Ishikawa (cell line): ENCODE data around the gene PGF.

Experiments used
- CEBPB ChIP-seq: IDR thresholded peaks from 2 replicates; pipeline ENCODE4 v1.6.1; 2012
- CREB1 ChIP-seq: IDR thresholded peaks from 2 replicates; pipeline ENCODE4 v1.6.1; 2012; ENCODE audit warnings: low read depth
- EP300 ChIP-seq: IDR thresholded peaks from 2 replicates; pipeline ENCODE4 v1.6.1; 2012; ENCODE audit warnings: borderline replicate concordance
- FOXM1 ChIP-seq: IDR thresholded peaks from 2 replicates; pipeline ENCODE4 v1.6.1; 2012; ENCODE audit warnings: low read depth, borderline replicate concordance
- RAD21 ChIP-seq: IDR thresholded peaks from 2 replicates; pipeline ENCODE4 v1.6.1; 2012; ENCODE audit warnings: low read depth
- TCF12 ChIP-seq: IDR thresholded peaks from 2 replicates; pipeline ENCODE4 v1.6.1; 2012; ENCODE audit warnings: low read depth
- TEAD4 ChIP-seq: IDR thresholded peaks from 2 replicates; pipeline ENCODE4 v1.6.1; 2012
- YY1 ChIP-seq: IDR thresholded peaks from 2 replicates; pipeline ENCODE4 v1.6.1; 2012; ENCODE audit warnings: low read depth
- TF ChIP-seq, protein P1 (sequence below): IDR thresholded peaks from 2 replicates; pipeline ENCODE4 v1.6.1; 2012
- TF ChIP-seq, protein P2 (sequence below): IDR thresholded peaks from 2 replicates; pipeline ENCODE4 v1.6.1; 2012; ENCODE audit warnings: low read depth, mild to moderate bottlenecking
- TF ChIP-seq, protein P3 (sequence below): IDR thresholded peaks from 2 replicates; pipeline ENCODE4 v1.6.1; 2012

DNA sequence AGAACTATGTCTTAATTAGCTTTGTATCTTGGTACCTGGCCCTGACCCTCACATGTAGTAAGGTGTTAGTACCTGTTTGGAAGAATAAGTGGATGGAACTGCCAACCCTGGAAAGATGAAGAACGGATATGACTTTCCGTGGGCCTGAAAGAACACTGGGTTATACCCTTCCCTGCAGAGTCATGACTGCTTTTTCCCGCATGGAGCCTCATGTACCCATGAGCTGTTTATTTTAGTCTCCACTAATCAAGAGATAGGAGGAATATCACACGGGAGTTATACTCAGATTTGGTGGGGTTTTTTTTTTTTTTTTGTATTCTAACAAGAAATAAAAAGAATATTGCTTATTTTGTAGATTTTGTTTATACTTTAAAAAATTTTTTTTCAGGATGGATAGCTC lies 57.8 kb downstream of the PGF start:
- TF ChIP-seq EP300: no peak
- TF ChIP-seq RAD21: no peak
- TF ChIP-seq, protein P1, sequence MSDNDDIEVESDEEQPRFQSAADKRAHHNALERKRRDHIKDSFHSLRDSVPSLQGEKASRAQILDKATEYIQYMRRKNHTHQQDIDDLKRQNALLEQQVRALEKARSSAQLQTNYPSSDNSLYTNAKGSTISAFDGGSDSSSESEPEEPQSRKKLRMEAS: no peak
- TF ChIP-seq, protein P2, sequence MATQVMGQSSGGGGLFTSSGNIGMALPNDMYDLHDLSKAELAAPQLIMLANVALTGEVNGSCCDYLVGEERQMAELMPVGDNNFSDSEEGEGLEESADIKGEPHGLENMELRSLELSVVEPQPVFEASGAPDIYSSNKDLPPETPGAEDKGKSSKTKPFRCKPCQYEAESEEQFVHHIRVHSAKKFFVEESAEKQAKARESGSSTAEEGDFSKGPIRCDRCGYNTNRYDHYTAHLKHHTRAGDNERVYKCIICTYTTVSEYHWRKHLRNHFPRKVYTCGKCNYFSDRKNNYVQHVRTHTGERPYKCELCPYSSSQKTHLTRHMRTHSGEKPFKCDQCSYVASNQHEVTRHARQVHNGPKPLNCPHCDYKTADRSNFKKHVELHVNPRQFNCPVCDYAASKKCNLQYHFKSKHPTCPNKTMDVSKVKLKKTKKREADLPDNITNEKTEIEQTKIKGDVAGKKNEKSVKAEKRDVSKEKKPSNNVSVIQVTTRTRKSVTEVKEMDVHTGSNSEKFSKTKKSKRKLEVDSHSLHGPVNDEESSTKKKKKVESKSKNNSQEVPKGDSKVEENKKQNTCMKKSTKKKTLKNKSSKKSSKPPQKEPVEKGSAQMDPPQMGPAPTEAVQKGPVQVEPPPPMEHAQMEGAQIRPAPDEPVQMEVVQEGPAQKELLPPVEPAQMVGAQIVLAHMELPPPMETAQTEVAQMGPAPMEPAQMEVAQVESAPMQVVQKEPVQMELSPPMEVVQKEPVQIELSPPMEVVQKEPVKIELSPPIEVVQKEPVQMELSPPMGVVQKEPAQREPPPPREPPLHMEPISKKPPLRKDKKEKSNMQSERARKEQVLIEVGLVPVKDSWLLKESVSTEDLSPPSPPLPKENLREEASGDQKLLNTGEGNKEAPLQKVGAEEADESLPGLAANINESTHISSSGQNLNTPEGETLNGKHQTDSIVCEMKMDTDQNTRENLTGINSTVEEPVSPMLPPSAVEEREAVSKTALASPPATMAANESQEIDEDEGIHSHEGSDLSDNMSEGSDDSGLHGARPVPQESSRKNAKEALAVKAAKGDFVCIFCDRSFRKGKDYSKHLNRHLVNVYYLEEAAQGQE: no peak
- no peak for TF ChIP-seq TEAD4
- TF ChIP-seq TCF12: no peak
- TF ChIP-seq YY1: no peak
- TF ChIP-seq FOXM1: no peak
- TF ChIP-seq, protein P3, sequence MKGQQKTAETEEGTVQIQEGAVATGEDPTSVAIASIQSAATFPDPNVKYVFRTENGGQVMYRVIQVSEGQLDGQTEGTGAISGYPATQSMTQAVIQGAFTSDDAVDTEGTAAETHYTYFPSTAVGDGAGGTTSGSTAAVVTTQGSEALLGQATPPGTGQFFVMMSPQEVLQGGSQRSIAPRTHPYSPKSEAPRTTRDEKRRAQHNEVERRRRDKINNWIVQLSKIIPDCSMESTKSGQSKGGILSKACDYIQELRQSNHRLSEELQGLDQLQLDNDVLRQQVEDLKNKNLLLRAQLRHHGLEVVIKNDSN: no peak
- no peak for TF ChIP-seq CEBPB
- TF ChIP-seq CREB1: no peak
